Ovary (tissue), 9 donors: Measurements from ENCODE around the gene PDE4D. TPM values are rescaled to one million over a fixed set of nuclear protein-coding genes. Genes with fewer than 3 reads are reported as not detected.
"Not testable (repeated sequence)": the region's sequence is repeated elsewhere in the genome, so short reads cannot be mapped to it uniquely, and the experiment has no call there.

Experiments used
- DNase-seq, 5 donors: peaks; one replicate each; pipeline ENCODE4 v3.0.0-alpha.2; 2019 to 2020
- H3K27ac ChIP-seq, 2 donors: fragments of 200-600 bp; one replicate each; pipeline versions ENCODE4 v1.5.1 to v1.8.0; 2019 to 2022
- H3K27me3 ChIP-seq: fragments of 200-600 bp; one replicate; pipeline ENCODE4 v1.8.0; 2022
- H3K36me3 ChIP-seq: fragments of 200-600 bp; sonication (generic); one replicate; pipeline ENCODE4 v1.5.1; 2019
- H3K4me1 ChIP-seq: one replicate; pipeline ENCODE4 v1.8.1; 2013; ENCODE audit warnings: mild to moderate bottlenecking, moderate library complexity; ENCODE audit not compliant: insufficient read depth
- H3K4me3 ChIP-seq: fragments of 200-600 bp; sonication (generic); one replicate; pipeline ENCODE4 v1.5.1; 2017
- H3K9me3 ChIP-seq, 2 donors: fragments of 200-600 bp in 1 of 2; sonication (generic) in 1 of 2; one replicate each; pipeline versions ENCODE4 v1.5.1 to v1.8.1; 2013 to 2019; ENCODE audit warnings: mild to moderate bottlenecking in 1 of 2, moderate library complexity in 1 of 2
- CTCF ChIP-seq, 3 donors: fragments of 450-650 bp in 2 of 3; fragments of 200-600 bp in 1 of 3; IDR thresholded peaks; one replicate each; pipeline versions ENCODE4 v1.5.1 to v1.8.0; 2016 to 2022; ENCODE audit warnings: antibody characterized with exemption in 3 of 3, mild to moderate bottlenecking in 1 of 3
- EP300 ChIP-seq: sonication (generic); formaldehyde crosslinking; IDR thresholded peaks from one replicate; pipeline ENCODE4 v1.6.1; 2017; ENCODE audit warnings: antibody characterized with exemption
- POLR2A ChIP-seq: fragments of 450-650 bp; IDR thresholded peaks from one replicate; pipeline ENCODE4 v1.6.1; 2017; ENCODE audit warnings: antibody characterized with exemption, mild to moderate bottlenecking, moderate library complexity
- WGBS, 3 donors: extraction: QIAGEN DNeasy Blood & Tissue Kit in 1 of 3; methylation state at CpG; one replicate each; pipeline versions ENCODE4 v1.1.5 to v1.1.7; 2013 to 2017; 5-methylcytosine and 5-hydroxymethylcytosine counted together
- intact Hi-C, 4 donors: fragments of 100-400 bp; cut with DNase I; formaldehyde crosslinking; loops; one replicate each; pipeline versions ENCODE4 v1.11.0 to v1.15.1; 2022 to 2023
- polyA plus RNA-seq, 2 donors: library from polyadenylated mRNA; stranded (reverse); fragments of 200-250 nt in 1 of 2; fragments of 350-450 nt in 1 of 2; fragmentation: Illumina TruSeq in 1 of 2; extraction: RNeasy Lipid Tissue Mini Kit (QIAGEN cat#74804) in 1 of 2; gene quantifications; one replicate each; pipeline ENCODE4 v1.2.3, GENCODE V29; 2013 to 2014
- total RNA-seq, 7 donors: library from RNA; depleted of rRNA in 2 of 7; stranded (reverse); fragments of >200 nt in 2 of 7; fragmentation: NEBNext Ultra II Directional in 3 of 7; extraction: Animal tissue kit (Norgen Biotek cat#: 25700) in 3 of 7; gene quantifications; one replicate each; pipeline versions ENCODE4 v1.1.0 to v1.2.4, GENCODE V29; 2016 to 2023
- donor health status: DM: no; HTN: no; CAD: no; lungs with moderate emphysema.
- donor health status: DM: no; HTN: no; CAD: no.
- donor health status: Bipolar disorder and iron deficiency.
- donor health status: DM: yes; HTN: yes; CAD: no.
- donor health status: DM: no; HTN: no; CAD: no.
- donor health status: DM: yes; HTN: yes; CAD: no.

PDE4D gene
- total and polyA plus RNA-seq, 9 donors, result 1.3 to 67.6 (median 8.4) TPM

- H3K4me3 ChIP-seq, result no peak overlapping the region
- no peaks in the 10 kb centered on the region for H3K9me3 ChIP-seq
- 60 to 67% (median 65%) methylated on average over 4 of the region's 4 CpGs for WGBS, 3 donors
- TF ChIP-seq POLR2A (no peak), EP300 (no peak)
- H3K27me3 ChIP-seq, result no peaks in the 10 kb centered on the region
- intact Hi-C loops, result no loop called here
- DNase-seq, result no peak
- no peak overlapping the region for H3K27ac ChIP-seq
- no peaks in the 10 kb centered on the region for H3K4me1 ChIP-seq
- H3K36me3 ChIP-seq, result no peaks in the 10 kb centered on the region
These were observed 930.2 kb downstream of the PDE4D start for GRCh38 chr5:58963361-58963760.

- H3K4me3 ChIP-seq, result no peak overlapping the region
These were observed 931.8 kb downstream of the PDE4D start for GRCh38 chr5:58961631-58962280.

GRCh38 chr5:58958701-58959100, 934.8 kb downstream of the PDE4D start:
- Histone ChIP-seq H3K4me3 (no peak overlapping the region), H3K27ac (no peak overlapping the region), H3K27me3 (no peaks in the 10 kb centered on the region), H3K36me3 (no peaks in the 10 kb centered on the region), H3K9me3 (no peaks in the 10 kb centered on the region), H3K4me1 (no peaks in the 10 kb centered on the region)
- DNase-seq, result no peak
- WGBS, 3 donors, result 53 to 67% (median 63%) methylated on average over 3 of the region's 3 CpGs
- TF ChIP-seq CTCF (IDR thresholded peaks at IDR 0.05), result no peak
- TF ChIP-seq POLR2A, result no peak
- no peak for TF ChIP-seq EP300
- intact Hi-C loops, result no loop called here

More at GRCh38 chr5:58961631-58962280, 931.8 kb downstream of the PDE4D start:
- Histone ChIP-seq H3K4me1 (no peaks in the 10 kb centered on the region), H3K27me3 (no peaks in the 10 kb centered on the region), H3K9me3 (no peaks in the 10 kb centered on the region), H3K36me3 (no peaks in the 10 kb centered on the region), H3K27ac (no peak overlapping the region)
- no peak for DNase-seq
- TF ChIP-seq CTCF (IDR thresholded peaks at IDR 0.05) (no peak), EP300 (no peak), POLR2A (no peak)
- intact Hi-C loops, result no loop called here
- WGBS, 3 donors, result 67 to 77% (median 72%) methylated on average over 3 of the region's 3 CpGs

- DNase-seq, intact Hi-C loops, H3K9me3 ChIP-seq, H3K27ac ChIP-seq, H3K4me1 ChIP-seq, H3K36me3 ChIP-seq, H3K27me3 ChIP-seq, H3K4me3 ChIP-seq: not testable (repeated sequence)
- WGBS, 3 donors, result 65 to 83% (median 72%) methylated on average over 2 of the region's 2 CpGs
These were observed 940.3 kb downstream of the PDE4D start for GRCh38 chr5:58953218-58953617.

GRCh38 chr5:58950224-58950623, 943.3 kb downstream of the PDE4D start:
- no peak overlapping the region for H3K4me3 ChIP-seq
- H3K36me3 ChIP-seq, result no peaks in the 10 kb centered on the region
- WGBS, 3 donors, result 46 to 72% (median 65%) methylated on average over 2 of the region's 2 CpGs
- no peak for DNase-seq
- intact Hi-C loops, result no loop called here
- H3K27ac ChIP-seq, result no peak overlapping the region
- H3K27me3 ChIP-seq, result no peaks in the 10 kb centered on the region
- H3K9me3 ChIP-seq, result no peaks in the 10 kb centered on the region
- TF ChIP-seq POLR2A (no peak), EP300 (no peak), CTCF (IDR thresholded peaks at IDR 0.05) (no peak)
- no peaks in the 10 kb centered on the region for H3K4me1 ChIP-seq
